Measurements from ENCODE around the gene KCNH5.

- no peak for TF ChIP-seq CTCF (IDR thresholded peaks at IDR 0.05; ENCODE audit: poor library complexity)
- TF ChIP-seq EZH2 (IDR thresholded peaks at IDR 0.05; ENCODE audit: borderline replicate concordance), result no peak
These were observed 381.8 kb downstream of the KCNH5 start for GRCh38 chr14:62663456-62663821.

All from hepatocyte (in vitro differentiated cells).